ENCODE data around the gene LRRC74A. TPM values are rescaled to one million over a fixed set of nuclear protein-coding genes. Genes with fewer than 3 reads are reported as not detected.
A peak's percentile ranks its signal among the peaks of the same experiment; 100 is the strongest.
"Not testable (repeated sequence)": the region's sequence is repeated elsewhere in the genome, so short reads cannot be mapped to it uniquely, and the experiment has no call there.

LRRC74A gene
- total RNA-seq, 1 experiment from 2014 or later: not detected

- no peak for DNase-seq (ENCODE audit: low read depth)
These were observed 58.7 kb downstream of the LRRC74A start for GRCh38 chr14:76884853-76885276.

GRCh38 chr14:76887191-76887590 lies 61.0 kb downstream of the LRRC74A start:
- DNase-seq (ENCODE audit: low read depth): no peak

- DNase-seq (ENCODE audit: low read depth): peak; percentile 27
These were observed 65.2 kb downstream of the LRRC74A start for GRCh38 chr14:76891391-76891790.

GRCh38 chr14:76894308-76894707 lies 68.1 kb downstream of the LRRC74A start:
- no peak for DNase-seq (ENCODE audit: low read depth)

- not testable (repeated sequence) for DNase-seq (ENCODE audit: low read depth)
These were observed 71.8 kb downstream of the LRRC74A start for GRCh38 chr14:76898006-76898405.

- DNase-seq (ENCODE audit: low read depth): no peak
These were observed 74.5 kb downstream of the LRRC74A start for GRCh38 chr14:76900682-76901081.

GRCh38 chr14:76901171-76902055 lies 75.2 kb downstream of the LRRC74A start:
- DNase-seq (ENCODE audit: low read depth): no peak

GRCh38 chr14:76902591-76902990 lies 76.4 kb downstream of the LRRC74A start:
- DNase-seq (ENCODE audit: low read depth): no peak

GRCh38 chr14:76904100-76904739 lies 78.0 kb downstream of the LRRC74A start:
- peak; percentile 90 for DNase-seq (ENCODE audit: low read depth)

- peak; percentile 98 for DNase-seq (ENCODE audit: low read depth)
These were observed 78.7 kb downstream of the LRRC74A start for GRCh38 chr14:76904740-76905569.

GRCh38 chr14:76908834-76909233 lies 82.6 kb downstream of the LRRC74A start:
- DNase-seq (ENCODE audit: low read depth): peak; percentile 32

GRCh38 chr14:76909266-76909665 lies 83.1 kb downstream of the LRRC74A start:
- DNase-seq (ENCODE audit: low read depth): no peak

- DNase-seq (ENCODE audit: low read depth): no peak
These were observed 84.2 kb downstream of the LRRC74A start for GRCh38 chr14:76910371-76910890.

GRCh38 chr14:76911473-76911872 lies 85.3 kb downstream of the LRRC74A start:
- no peak for DNase-seq (ENCODE audit: low read depth)

GRCh38 chr14:76914533-76915081 lies 88.4 kb downstream of the LRRC74A start:
- DNase-seq (ENCODE audit: low read depth): not testable (repeated sequence)

- DNase-seq (ENCODE audit: low read depth): no peak
These were observed 90.0 kb downstream of the LRRC74A start for GRCh38 chr14:76916040-76916715.

GRCh38 chr14:76917158-76917596 lies 91.0 kb downstream of the LRRC74A start:
- DNase-seq (ENCODE audit: low read depth): peak; percentile 84

- DNase-seq (ENCODE audit: low read depth): peak; percentile 66
These were observed 91.6 kb downstream of the LRRC74A start for GRCh38 chr14:76917745-76918255.

GRCh38 chr14:76918256-76918781 lies 92.1 kb downstream of the LRRC74A start:
- DNase-seq (ENCODE audit: low read depth): no peak

GRCh38 chr14:76918782-76919394 lies 92.7 kb downstream of the LRRC74A start:
- peak; percentile 98 for DNase-seq (ENCODE audit: low read depth)
